Transverse colon (tissue), 4 donors: ENCODE data around the gene MAGI1. TPM values are rescaled to one million over a fixed set of nuclear protein-coding genes. Genes with fewer than 3 reads are reported as not detected.

Experiments used
- DNase-seq: peaks from one replicate; pipeline ENCODE4 v3.0.0-alpha.2; 2019
- H3K27ac ChIP-seq, 4 donors: fragments of 200-600 bp; sonication (generic); 2 replicates each; pipeline ENCODE4 v1.5.1; 2016 to 2018; ENCODE audit warnings: inconsistent platforms in 4 of 4
- H3K27me3 ChIP-seq: fragments of 200-600 bp; sonication (generic); 2 replicates; pipeline ENCODE4 v1.5.1; 2017; ENCODE audit warnings: inconsistent platforms
- H3K36me3 ChIP-seq, 4 donors: fragments of 200-600 bp; sonication (generic); 2 replicates each; pipeline ENCODE4 v1.5.1; 2017 to 2019; ENCODE audit warnings: inconsistent platforms in 4 of 4
- H3K4me1 ChIP-seq, 4 donors: fragments of 200-600 bp; sonication (generic); 2 replicates each; pipeline ENCODE4 v1.5.1; 2017 to 2020; ENCODE audit warnings: inconsistent platforms in 4 of 4
- H3K4me3 ChIP-seq, 4 donors: fragments of 200-600 bp; sonication (generic); 1 replicate in 1 of 4; 2 replicates in 3 of 4; pipeline versions ENCODE4 v1.5.1 to v1.6.1; 2017 to 2019; ENCODE audit warnings: inconsistent platforms in 4 of 4
- H3K9me3 ChIP-seq, 2 donors: fragments of 200-600 bp; sonication (generic); 2 replicates each; pipeline ENCODE4 v1.5.1; 2017 to 2019; ENCODE audit warnings: inconsistent platforms in 2 of 2
- EP300 ChIP-seq: sonication (generic); formaldehyde crosslinking; IDR thresholded peaks from one replicate; pipeline ENCODE4 v1.6.1; 2017; ENCODE audit warnings: antibody characterized with exemption, low read depth
- POLR2A ChIP-seq: fragments of 450-650 bp; IDR thresholded peaks from one replicate; pipeline ENCODE4 v1.6.1; 2016; ENCODE audit warnings: antibody characterized with exemption, mild to moderate bottlenecking, moderate library complexity
- POLR2AphosphoS5 ChIP-seq, 3 donors: sonication (generic); formaldehyde crosslinking; IDR thresholded peaks; one replicate each; pipeline ENCODE4 v1.6.1; 2016; ENCODE audit warnings: antibody characterized with exemption in 3 of 3
- WGBS, 2 donors: methylation state at CpG; one replicate each; pipeline ENCODE4 v1.1.5; 2018; ENCODE audit warnings: low coverage in 1 of 2; 5-methylcytosine and 5-hydroxymethylcytosine counted together
- in situ Hi-C, 4 donors: fragments of 200-750 bp; cut with MboI; loops; one replicate each; pipeline versions ENCODE4 v1.15.0 to v1.15.1; 2017; ENCODE audit warnings: low sequenced_read_pairs in 3 of 4, low pct_ligation_motif_present in 1 of 4, low pct_unique_long_range_greater_than_20kb in 1 of 4
- intact Hi-C: fragments of 100-400 bp; cut with DNase I; formaldehyde crosslinking; loops from one replicate; pipeline ENCODE4 v1.15.1; 2023; ENCODE audit warnings: low total_unique reads
- total RNA-seq, 4 donors: library from RNA; depleted of rRNA; stranded (reverse); fragments of >200 nt; gene quantifications; one replicate each; pipeline ENCODE4 v1.1.0, GENCODE V29; 2016
- TF ChIP-seq, protein P1 (sequence below), 5 experiments: fragments of 200-600 bp in 3 of 5; fragments of 450-650 bp in 2 of 5; sonication (generic) in 3 of 5; IDR thresholded peaks; 1 replicate in 2 of 5; 2 replicates in 3 of 5; pipeline ENCODE4 v1.5.1; 2016 to 2017; ENCODE audit warnings: antibody characterized with exemption in 5 of 5, inconsistent platforms in 3 of 5, mild to moderate bottlenecking in 2 of 5, moderate library complexity in 1 of 5

Gene MAGI1
- total RNA-seq, 4 donors from 2014 or later: 50.8 to 190 (median 67.4) TPM

DNA sequence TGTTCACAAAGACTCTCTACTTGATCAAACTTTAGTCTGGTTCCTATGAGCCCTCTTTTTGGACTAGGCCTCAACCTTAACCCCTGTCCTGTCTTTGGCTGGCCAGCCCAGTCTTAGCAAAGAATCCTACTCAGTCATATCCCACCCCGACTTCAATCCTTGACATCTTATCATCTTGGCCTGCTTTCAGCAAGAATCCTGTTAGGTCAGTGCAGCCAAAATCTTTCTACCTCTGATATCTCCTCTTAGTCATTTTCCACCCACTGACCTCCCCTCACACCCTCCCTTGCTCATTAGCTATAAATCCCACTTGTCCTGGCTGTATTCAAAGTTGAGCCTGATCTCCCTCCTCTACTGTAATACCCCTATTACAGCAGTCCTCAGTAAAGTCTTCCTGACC lies 286.1 kb downstream of the MAGI1 start:
- H3K4me3 ChIP-seq: no peak overlapping the region
- no peaks in the 10 kb centered on the region for H3K27me3 ChIP-seq
- TF ChIP-seq, protein P1, sequence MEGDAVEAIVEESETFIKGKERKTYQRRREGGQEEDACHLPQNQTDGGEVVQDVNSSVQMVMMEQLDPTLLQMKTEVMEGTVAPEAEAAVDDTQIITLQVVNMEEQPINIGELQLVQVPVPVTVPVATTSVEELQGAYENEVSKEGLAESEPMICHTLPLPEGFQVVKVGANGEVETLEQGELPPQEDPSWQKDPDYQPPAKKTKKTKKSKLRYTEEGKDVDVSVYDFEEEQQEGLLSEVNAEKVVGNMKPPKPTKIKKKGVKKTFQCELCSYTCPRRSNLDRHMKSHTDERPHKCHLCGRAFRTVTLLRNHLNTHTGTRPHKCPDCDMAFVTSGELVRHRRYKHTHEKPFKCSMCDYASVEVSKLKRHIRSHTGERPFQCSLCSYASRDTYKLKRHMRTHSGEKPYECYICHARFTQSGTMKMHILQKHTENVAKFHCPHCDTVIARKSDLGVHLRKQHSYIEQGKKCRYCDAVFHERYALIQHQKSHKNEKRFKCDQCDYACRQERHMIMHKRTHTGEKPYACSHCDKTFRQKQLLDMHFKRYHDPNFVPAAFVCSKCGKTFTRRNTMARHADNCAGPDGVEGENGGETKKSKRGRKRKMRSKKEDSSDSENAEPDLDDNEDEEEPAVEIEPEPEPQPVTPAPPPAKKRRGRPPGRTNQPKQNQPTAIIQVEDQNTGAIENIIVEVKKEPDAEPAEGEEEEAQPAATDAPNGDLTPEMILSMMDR (IDR thresholded peaks at IDR 0.05): no peak
- TF ChIP-seq POLR2A (no peak), POLR2AphosphoS5 (IDR thresholded peaks at IDR 0.05) (no peak), EP300 (no peak)
- intact Hi-C loops: no loop called here
- WGBS, 2 donors: 71 to 91% methylated on average over 1 of the region's 1 CpG
- H3K4me1 ChIP-seq: no peaks in the 10 kb centered on the region
- in situ Hi-C loops: no loop called here
- no peaks in the 10 kb centered on the region for H3K36me3 ChIP-seq
- H3K9me3 ChIP-seq: no peaks in the 10 kb centered on the region
- no peak for DNase-seq
- H3K27ac ChIP-seq: no peak overlapping the region

DNA sequence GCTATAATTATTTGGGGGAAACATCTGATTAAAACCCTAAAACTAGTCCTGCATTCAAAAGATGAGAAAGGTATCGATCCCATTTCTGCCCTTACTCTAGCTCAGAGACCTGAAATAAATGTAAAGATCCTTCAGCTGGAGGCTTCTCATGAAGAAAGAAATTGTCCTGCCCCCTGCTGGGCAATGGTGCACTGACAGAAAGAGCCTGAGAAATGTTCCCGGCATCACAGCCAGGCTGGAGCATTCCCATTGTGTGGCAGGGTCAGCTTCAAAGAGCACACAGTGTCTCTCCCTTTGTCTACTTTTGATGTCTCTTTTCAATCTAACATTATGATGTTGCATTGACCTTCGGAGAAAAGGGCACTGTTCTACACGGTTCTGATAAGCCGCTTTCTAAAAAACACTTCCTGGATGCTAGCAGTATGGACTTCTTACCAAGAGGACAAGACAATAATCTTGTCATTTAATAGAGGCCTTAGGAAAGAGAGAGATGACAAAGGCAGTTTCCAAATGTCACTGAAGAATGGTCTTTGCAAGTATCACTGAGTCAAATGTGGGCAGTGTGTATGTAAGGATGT lies 287.5 kb downstream of the MAGI1 start:
- no peaks in the 10 kb centered on the region for H3K27me3 ChIP-seq
- in situ Hi-C loops: no loop called here
- H3K4me1 ChIP-seq: no peaks in the 10 kb centered on the region
- no peak overlapping the region for H3K4me3 ChIP-seq
- intact Hi-C loops: no loop called here
- H3K36me3 ChIP-seq: no peaks in the 10 kb centered on the region
- no peak overlapping the region for H3K27ac ChIP-seq
- TF ChIP-seq, protein P1 (IDR thresholded peaks at IDR 0.05): peak; percentile 45 to 62 (median 48)
- TF ChIP-seq POLR2AphosphoS5 (IDR thresholded peaks at IDR 0.05): no peak
- no peaks in the 10 kb centered on the region for H3K9me3 ChIP-seq
- DNase-seq: peak; percentile 33
- WGBS, 2 donors: 20 to 59% methylated on average over 1 to 5 of the region's 5 CpGs

- intact Hi-C loops: no loop called here
- no peaks in the 10 kb centered on the region for H3K4me1 ChIP-seq
- TF ChIP-seq, protein P1 (IDR thresholded peaks at IDR 0.05): no peak
- TF ChIP-seq POLR2AphosphoS5 (IDR thresholded peaks at IDR 0.05): no peak
- TF ChIP-seq EP300: no peak
- no peak for TF ChIP-seq POLR2A
- H3K4me3 ChIP-seq: no peak overlapping the region
- 80 to 90% methylated on average over 1 of the region's 1 CpG for WGBS, 2 donors
- no peaks in the 10 kb centered on the region for H3K27me3 ChIP-seq
- H3K36me3 ChIP-seq: no peaks in the 10 kb centered on the region
- no peaks in the 10 kb centered on the region for H3K9me3 ChIP-seq
- DNase-seq: no peak
- in situ Hi-C loops: loop anchor here (25.0 kb wide), 2 partner anchors 312 to 1212 kb away; no protein-coding TSS in a partner anchor
- no peak overlapping the region for H3K27ac ChIP-seq
Measured at GRCh38 chr3:65749066-65749465, 289.7 kb downstream of the MAGI1 start.

- Histone ChIP-seq H3K4me3 (no peak overlapping the region), H3K4me1 (no peaks in the 10 kb centered on the region), H3K27ac (no peak overlapping the region), H3K9me3 (no peaks in the 10 kb centered on the region), H3K36me3 (no peaks in the 10 kb centered on the region), H3K27me3 (no peaks in the 10 kb centered on the region)
- intact Hi-C loops (no loop called here), in situ Hi-C loops (loop anchor here (25.0 kb wide), 2 partner anchors 311 to 1211 kb away; no protein-coding TSS in a partner anchor)
- TF ChIP-seq EP300 (no peak), POLR2AphosphoS5 (IDR thresholded peaks at IDR 0.05) (no peak), POLR2A (no peak)
- TF ChIP-seq, protein P1 (IDR thresholded peaks at IDR 0.05): no peak
- no peak for DNase-seq
- 95 to 100% methylated on average over 1 of the region's 1 CpG for WGBS, 2 donors
Measured at GRCh38 chr3:65748326-65748725, 290.4 kb downstream of the MAGI1 start.
